Left cardiac atrium (tissue), 4 donors: ENCODE results near the gene DCAF10. TPM values are rescaled to one million over a fixed set of nuclear protein-coding genes. Genes with fewer than 3 reads are reported as not detected.

Experiments used
- ATAC-seq, 2 donors: fragments of 200-7000 bp; cut with Tn5 transposase; one replicate each; pipeline ENCODE4 v1.9.1; 2020; ENCODE audit warnings: mild to moderate bottlenecking in 2 of 2, moderate library complexity in 2 of 2
- DNase-seq: peaks from one replicate; pipeline ENCODE4 v3.0.0-alpha.2; 2020
- intact Hi-C, 2 donors: fragments of 100-400 bp; cut with DNase I; formaldehyde crosslinking; loops; one replicate each; pipeline versions ENCODE4 v1.14.1 to v1.15.1; 2022 to 2023
- total RNA-seq, 2 donors: library from RNA; stranded (reverse); fragmentation: NEBNext Ultra II Directional; extraction: Animal tissue kit (Norgen Biotek cat#: 25700); gene quantifications; one replicate each; pipeline ENCODE4 v1.2.1, GENCODE V29; 2021
- donor health status: DM: no; HTN: yes; CAD: no.
- donor health status: DM: no; HTN: yes; CAD: no; lungs with severe emphysema.
- donor health status: DM: yes; HTN: yes; CAD: no.
- donor health status: Dilated cardiomyopathy.

Gene DCAF10
- total RNA-seq, 2 donors from 2014 or later: 19.6 to 20.0 TPM

- ATAC-seq (no peak), DNase-seq (no peak)
- intact Hi-C loops: loop anchor here in 1 of 2 donors (5.0 kb wide), 1 partner anchor 151 kb away; the partner anchor contains the start of gene SHB
These were observed 116.1 kb downstream of the DCAF10 start for GRCh38 chr9:37916471-37917312.

Other genes with a start within 250 kb of the DCAF10 start
- 1 to 10 TPM; 6.4 to 6.7 TPM for gene FBXO10, start 224.4 kb upstream of the DCAF10 start, total RNA-seq
- gene TOMM5, start 208.2 kb upstream of the DCAF10 start, total RNA-seq: 10 to 100 TPM; 58.8 to 64.9 TPM
- gene FRMPD1, start 149.8 kb upstream of the DCAF10 start, total RNA-seq: under 1 TPM; 0.21 to 0.77 TPM
- gene TRMT10B, start 47.0 kb upstream of the DCAF10 start, total RNA-seq: 1 to 10 TPM; 4.2 to 5.7 TPM
- 10 to 100 TPM; 18.8 to 19.8 TPM for gene EXOSC3, start 15.7 kb upstream of the DCAF10 start, total RNA-seq
- gene SLC25A51, start 103.3 kb downstream of the DCAF10 start, total RNA-seq: 10 to 100 TPM; 30.2 to 30.3 TPM